Lower leg skin (tissue), 3 donors: ENCODE data around the gene OLFML1.
"Not testable (repeated sequence)": the region's sequence is repeated elsewhere in the genome, so short reads cannot be mapped to it uniquely, and the experiment has no call there.

Experiments used
- POLR2A ChIP-seq, 2 donors: fragments of 450-650 bp; IDR thresholded peaks; one replicate each; pipeline ENCODE4 v1.6.1; 2016 to 2017; ENCODE audit warnings: antibody characterized with exemption in 2 of 2, mild to moderate bottlenecking in 1 of 2, moderate library complexity in 1 of 2
- TF ChIP-seq, protein P1 (sequence below), 3 donors: fragments of 450-650 bp; IDR thresholded peaks; one replicate each; pipeline ENCODE4 v1.5.1; 2016; ENCODE audit warnings: antibody characterized with exemption in 3 of 3, mild to moderate bottlenecking in 3 of 3, moderate library complexity in 2 of 3

DNA sequence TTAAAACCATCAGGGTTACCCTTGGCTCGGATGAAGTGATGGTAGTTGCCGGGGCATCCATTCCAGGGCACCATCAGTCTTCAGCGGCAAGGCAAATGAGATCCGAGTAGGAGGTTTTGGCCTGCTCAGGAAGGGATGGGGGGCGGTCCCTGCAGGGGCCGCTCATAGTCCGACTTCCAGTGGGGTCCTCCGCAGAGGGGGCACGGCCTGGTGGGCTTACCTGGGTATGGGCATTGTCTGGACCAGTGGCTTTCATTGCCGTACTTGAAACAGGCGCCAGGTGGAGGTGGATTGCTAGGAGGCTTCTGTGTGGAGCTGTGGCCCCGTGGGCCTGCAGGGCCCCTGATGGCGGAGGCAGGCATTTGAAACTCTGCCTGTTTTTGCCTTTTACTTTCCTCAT, 32.4 kb downstream of the OLFML1 start:
- TF ChIP-seq, protein P1, sequence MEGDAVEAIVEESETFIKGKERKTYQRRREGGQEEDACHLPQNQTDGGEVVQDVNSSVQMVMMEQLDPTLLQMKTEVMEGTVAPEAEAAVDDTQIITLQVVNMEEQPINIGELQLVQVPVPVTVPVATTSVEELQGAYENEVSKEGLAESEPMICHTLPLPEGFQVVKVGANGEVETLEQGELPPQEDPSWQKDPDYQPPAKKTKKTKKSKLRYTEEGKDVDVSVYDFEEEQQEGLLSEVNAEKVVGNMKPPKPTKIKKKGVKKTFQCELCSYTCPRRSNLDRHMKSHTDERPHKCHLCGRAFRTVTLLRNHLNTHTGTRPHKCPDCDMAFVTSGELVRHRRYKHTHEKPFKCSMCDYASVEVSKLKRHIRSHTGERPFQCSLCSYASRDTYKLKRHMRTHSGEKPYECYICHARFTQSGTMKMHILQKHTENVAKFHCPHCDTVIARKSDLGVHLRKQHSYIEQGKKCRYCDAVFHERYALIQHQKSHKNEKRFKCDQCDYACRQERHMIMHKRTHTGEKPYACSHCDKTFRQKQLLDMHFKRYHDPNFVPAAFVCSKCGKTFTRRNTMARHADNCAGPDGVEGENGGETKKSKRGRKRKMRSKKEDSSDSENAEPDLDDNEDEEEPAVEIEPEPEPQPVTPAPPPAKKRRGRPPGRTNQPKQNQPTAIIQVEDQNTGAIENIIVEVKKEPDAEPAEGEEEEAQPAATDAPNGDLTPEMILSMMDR (IDR thresholded peaks at IDR 0.05) = not testable (repeated sequence)
- TF ChIP-seq POLR2A (IDR thresholded peaks at IDR 0.05) = not testable (repeated sequence)
